ENCODE results near the gene PVRIG.
"Not testable (repeated sequence)": the region's sequence is repeated elsewhere in the genome, so short reads cannot be mapped to it uniquely, and the experiment has no call there.

The PVRIG gene

DNA sequence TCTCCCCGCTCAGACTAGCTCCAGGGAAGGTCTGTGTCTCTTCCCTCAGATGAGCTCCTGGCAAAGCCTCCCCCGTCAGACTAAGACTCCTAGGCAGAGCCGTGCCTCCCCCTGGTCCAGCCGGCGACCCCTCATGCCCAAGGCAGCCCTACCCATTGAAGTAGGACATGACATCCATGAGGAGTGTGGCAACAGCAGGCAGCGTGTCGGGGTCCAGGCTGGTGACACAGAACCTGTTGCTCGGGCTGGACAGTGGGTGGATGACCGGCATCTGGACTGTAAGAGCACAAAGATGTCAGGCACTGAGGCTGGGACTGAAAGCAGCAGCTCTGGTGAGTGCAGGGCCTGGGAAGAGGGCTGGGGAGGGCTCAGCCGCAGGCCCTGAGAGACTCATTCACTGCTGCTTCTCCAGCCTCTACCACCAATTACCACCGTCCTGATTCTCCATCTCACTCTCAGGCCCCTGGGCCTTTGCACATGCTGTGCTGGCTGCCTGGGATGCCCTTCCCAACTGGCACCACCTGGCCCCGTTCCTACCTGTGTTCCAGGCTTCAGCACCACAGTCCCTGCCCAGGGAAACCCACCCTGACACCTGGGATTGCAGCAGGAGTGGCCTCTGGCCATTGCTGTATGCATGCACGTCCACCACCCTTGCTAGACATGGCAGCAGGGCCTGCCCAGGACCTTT lies 2.8 kb downstream of the PVRIG start:
- no CpG with 5 or more reads among the region's 13 CpGs for WGBS (ENCODE audit: extremely low coverage, insufficient coverage, insufficient read length)
- Histone ChIP-seq H3K4me1 (ENCODE audit: control insufficient read depth in 1 of 2, insufficient read depth in 2 of 2, low read length in 2 of 2) (peaks cover 0 to 2% of the 10 kb centered on the region in 2 experiments), H3K79me2 (ENCODE audit: control insufficient read depth, insufficient read depth, low read length, poor library complexity) (no peaks in the 10 kb centered on the region)

GRCh38 chr7:100223376-100223927 lies 3.7 kb downstream of the PVRIG start:
- not testable (repeated sequence) for H4K8ac ChIP-seq (ENCODE audit: low read depth, low read length); H3K4me2 ChIP-seq (ENCODE audit: low read length); H3K4me1 ChIP-seq (ENCODE audit: control insufficient read depth in 1 of 2, insufficient read depth in 2 of 2, low read length in 2 of 2); H2BK12ac ChIP-seq (ENCODE audit: low read length); H3K4ac ChIP-seq (ENCODE audit: low read depth, low read length); H3K4me3 ChIP-seq (ENCODE audit: low read depth, low read length); H2AK5ac ChIP-seq (ENCODE audit: low read length); H3K79me1 ChIP-seq (ENCODE audit: low read length); H3K9me3 ChIP-seq (ENCODE audit: insufficient read depth, low read depth, low read length); H3K18ac ChIP-seq (ENCODE audit: low read length); H3K23ac ChIP-seq (ENCODE audit: low read length); H4K12ac ChIP-seq (ENCODE audit: low read depth, low read length); H4K91ac ChIP-seq (ENCODE audit: low read depth, low read length); H3K27me3 ChIP-seq (ENCODE audit: insufficient read depth, low read length); H2BK120ac ChIP-seq (ENCODE audit: insufficient read depth, low read length, poor library complexity); H2BK5ac ChIP-seq (ENCODE audit: low read depth, low read length, poor library complexity); DNase-seq; H3K79me2 ChIP-seq (ENCODE audit: control insufficient read depth, insufficient read depth, low read length, poor library complexity); H3K9ac ChIP-seq (ENCODE audit: low read length); H3K14ac ChIP-seq (ENCODE audit: low read length); H3K27ac ChIP-seq (ENCODE audit: low read depth, low read length); H2AFZ ChIP-seq (ENCODE audit: insufficient read depth, low read length, poor library complexity)
- WGBS (ENCODE audit: extremely low coverage, insufficient coverage, insufficient read length), result no CpG with 5 or more reads among the region's 17 CpGs
- H3K36me3 ChIP-seq (ENCODE audit: control insufficient read depth in 1 of 2, insufficient read depth in 2 of 2, low read length in 2 of 2), result peaks cover 12 to 15% of the 10 kb centered on the region in 2 experiments

More for the DNA sequence above, 2.8 kb downstream of the PVRIG start:
- Histone ChIP-seq H3K4me3 (ENCODE audit: low read depth, low read length) (no peak overlapping the region), H2AFZ (ENCODE audit: insufficient read depth, low read length, poor library complexity) (no peak overlapping the region), H2BK120ac (ENCODE audit: insufficient read depth, low read length, poor library complexity) (no peak overlapping the region), H2AK5ac (ENCODE audit: low read length) (no peak overlapping the region), H3K4me2 (ENCODE audit: low read length) (no peak overlapping the region), H4K91ac (ENCODE audit: low read depth, low read length) (no peak overlapping the region), H3K9ac (ENCODE audit: low read length) (no peak overlapping the region), H3K36me3 (ENCODE audit: control insufficient read depth in 1 of 2, insufficient read depth in 2 of 2, low read length in 2 of 2) (peaks cover 12 to 15% of the 10 kb centered on the region in 2 experiments), H3K4ac (ENCODE audit: low read depth, low read length) (no peak overlapping the region), H4K12ac (ENCODE audit: low read depth, low read length) (no peak overlapping the region), H3K79me1 (ENCODE audit: low read length) (no peaks in the 10 kb centered on the region), H3K18ac (ENCODE audit: low read length) (no peak overlapping the region), H4K8ac (ENCODE audit: low read depth, low read length) (no peak overlapping the region), H3K23ac (ENCODE audit: low read length) (no peak overlapping the region), H3K9me3 (ENCODE audit: insufficient read depth, low read depth, low read length) (no peaks in the 10 kb centered on the region), H3K27ac (ENCODE audit: low read depth, low read length) (no peak overlapping the region), H3K14ac (ENCODE audit: low read length) (no peak overlapping the region), H2BK5ac (ENCODE audit: low read depth, low read length, poor library complexity) (no peak overlapping the region), H3K27me3 (ENCODE audit: insufficient read depth, low read length) (no peaks in the 10 kb centered on the region), H2BK12ac (ENCODE audit: low read length) (no peak overlapping the region)
- DNase-seq, result no peak

- not testable (repeated sequence) for H3K79me2 ChIP-seq (ENCODE audit: control insufficient read depth, insufficient read depth, low read length, poor library complexity); H2BK5ac ChIP-seq (ENCODE audit: low read depth, low read length, poor library complexity); DNase-seq; H2BK12ac ChIP-seq (ENCODE audit: low read length); H3K4me3 ChIP-seq (ENCODE audit: low read depth, low read length); H3K9me3 ChIP-seq (ENCODE audit: insufficient read depth, low read depth, low read length); H2AK5ac ChIP-seq (ENCODE audit: low read length); H4K8ac ChIP-seq (ENCODE audit: low read depth, low read length); H3K27me3 ChIP-seq (ENCODE audit: insufficient read depth, low read length); H3K18ac ChIP-seq (ENCODE audit: low read length); H3K23ac ChIP-seq (ENCODE audit: low read length); H4K12ac ChIP-seq (ENCODE audit: low read depth, low read length); H3K27ac ChIP-seq (ENCODE audit: low read depth, low read length); H4K91ac ChIP-seq (ENCODE audit: low read depth, low read length); H3K4me1 ChIP-seq (ENCODE audit: control insufficient read depth in 1 of 2, insufficient read depth in 2 of 2, low read length in 2 of 2); H3K79me1 ChIP-seq (ENCODE audit: low read length); H3K4ac ChIP-seq (ENCODE audit: low read depth, low read length); H3K9ac ChIP-seq (ENCODE audit: low read length); H2AFZ ChIP-seq (ENCODE audit: insufficient read depth, low read length, poor library complexity); H2BK120ac ChIP-seq (ENCODE audit: insufficient read depth, low read length, poor library complexity); H3K4me2 ChIP-seq (ENCODE audit: low read length); H3K14ac ChIP-seq (ENCODE audit: low read length)
- H3K36me3 ChIP-seq (ENCODE audit: control insufficient read depth in 1 of 2, insufficient read depth in 2 of 2, low read length in 2 of 2), result peaks cover 12 to 15% of the 10 kb centered on the region in 2 experiments
- no CpG with 5 or more reads among the region's 6 CpGs for whole genome bisulfite sequencing (ENCODE audit: extremely low coverage, insufficient coverage, insufficient read length)
Measured at GRCh38 chr7:100224891-100225290, 5.1 kb downstream of the PVRIG start.

DNA sequence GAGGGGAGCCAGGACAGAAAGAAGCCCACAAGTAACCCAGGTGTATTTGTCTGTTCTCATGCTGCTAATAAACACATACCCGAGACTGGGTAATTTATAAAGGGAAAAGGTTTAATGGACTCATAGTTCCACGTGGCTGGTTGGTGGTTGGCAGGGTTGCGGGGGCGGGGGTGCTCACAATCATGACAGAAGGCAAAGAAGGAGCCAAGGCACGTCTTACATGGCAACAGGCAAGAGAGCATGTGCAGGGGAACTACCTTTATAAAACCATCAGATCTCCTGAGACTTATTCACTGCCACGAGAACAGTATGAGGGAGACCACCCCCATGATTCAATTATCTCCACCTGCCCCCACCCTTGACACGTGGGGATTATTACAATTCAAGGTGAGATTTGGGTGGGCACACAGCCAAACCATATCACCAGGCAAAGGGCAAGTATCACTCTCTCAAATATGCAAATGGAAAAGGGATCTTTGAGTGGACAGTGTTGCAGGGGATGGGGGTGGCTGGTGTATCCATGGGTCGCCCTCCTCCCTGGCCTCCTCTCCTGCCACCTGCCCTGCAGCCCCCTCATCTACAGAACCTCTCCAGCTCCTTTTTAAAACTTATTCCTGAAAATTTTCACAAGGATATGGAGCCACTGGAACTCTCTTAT lies 15.0 kb downstream of the PVRIG start:
- H2AK5ac ChIP-seq (ENCODE audit: low read length); H3K36me3 ChIP-seq (ENCODE audit: control insufficient read depth in 1 of 2, insufficient read depth in 2 of 2, low read length in 2 of 2); H2BK12ac ChIP-seq (ENCODE audit: low read length); H3K18ac ChIP-seq (ENCODE audit: low read length); H3K23ac ChIP-seq (ENCODE audit: low read length); H2BK5ac ChIP-seq (ENCODE audit: low read depth, low read length, poor library complexity); H4K12ac ChIP-seq (ENCODE audit: low read depth, low read length); H3K4ac ChIP-seq (ENCODE audit: low read depth, low read length); H2BK120ac ChIP-seq (ENCODE audit: insufficient read depth, low read length, poor library complexity); H3K9ac ChIP-seq (ENCODE audit: low read length); H3K27me3 ChIP-seq (ENCODE audit: insufficient read depth, low read length); H3K4me1 ChIP-seq (ENCODE audit: control insufficient read depth in 1 of 2, insufficient read depth in 2 of 2, low read length in 2 of 2); H3K4me2 ChIP-seq (ENCODE audit: low read length); H3K9me3 ChIP-seq (ENCODE audit: insufficient read depth, low read depth, low read length); DNase-seq; H3K79me2 ChIP-seq (ENCODE audit: control insufficient read depth, insufficient read depth, low read length, poor library complexity); H4K91ac ChIP-seq (ENCODE audit: low read depth, low read length); H3K79me1 ChIP-seq (ENCODE audit: low read length); H2AFZ ChIP-seq (ENCODE audit: insufficient read depth, low read length, poor library complexity); H4K8ac ChIP-seq (ENCODE audit: low read depth, low read length); H3K14ac ChIP-seq (ENCODE audit: low read length); H3K4me3 ChIP-seq (ENCODE audit: low read depth, low read length); H3K27ac ChIP-seq (ENCODE audit: low read depth, low read length): not testable (repeated sequence)
- WGBS (ENCODE audit: extremely low coverage, insufficient coverage, insufficient read length), result no CpG with 5 or more reads among the region's 8 CpGs
